ENCODE data around the gene ADRM1.

Gene ADRM1

GRCh38 chr20:62339647-62340062, 36.9 kb downstream of the ADRM1 start:
- no peak for DNase-seq (ENCODE audit: low read depth)

GRCh38 chr20:62342910-62343309, 40.1 kb downstream of the ADRM1 start:
- DNase-seq (ENCODE audit: low read depth): no peak

- no peak for DNase-seq (ENCODE audit: low read depth)
These were observed 41.3 kb downstream of the ADRM1 start for GRCh38 chr20:62344092-62344491.

GRCh38 chr20:62344782-62345181, 42.0 kb downstream of the ADRM1 start:
- DNase-seq (ENCODE audit: low read depth): no peak

- DNase-seq (ENCODE audit: low read depth): no peak
These were observed 43.0 kb downstream of the ADRM1 start for GRCh38 chr20:62345681-62346370.

- no peak for DNase-seq (ENCODE audit: low read depth)
These were observed 43.8 kb downstream of the ADRM1 start for GRCh38 chr20:62346398-62347150.

- DNase-seq (ENCODE audit: low read depth): no peak
These were observed 44.3 kb downstream of the ADRM1 start for GRCh38 chr20:62347151-62347404.

- DNase-seq (ENCODE audit: low read depth): no peak
These were observed 44.6 kb downstream of the ADRM1 start for GRCh38 chr20:62347445-62347844.

GRCh38 chr20:62348604-62349003, 45.8 kb downstream of the ADRM1 start:
- no peak for DNase-seq (ENCODE audit: low read depth)

- DNase-seq (ENCODE audit: low read depth): no peak
These were observed 46.8 kb downstream of the ADRM1 start for GRCh38 chr20:62349556-62350097.

GRCh38 chr20:62350098-62350628, 47.4 kb downstream of the ADRM1 start:
- DNase-seq (ENCODE audit: low read depth): no peak

GRCh38 chr20:62350629-62351422, 48.0 kb downstream of the ADRM1 start:
- DNase-seq (ENCODE audit: low read depth): no peak

GRCh38 chr20:62351469-62352401, 48.9 kb downstream of the ADRM1 start:
- no peak for DNase-seq (ENCODE audit: low read depth)

GRCh38 chr20:62352402-62353288, 49.8 kb downstream of the ADRM1 start:
- no peak for DNase-seq (ENCODE audit: low read depth)

GRCh38 chr20:62353289-62354030, 50.7 kb downstream of the ADRM1 start:
- no peak for DNase-seq (ENCODE audit: low read depth)

- DNase-seq (ENCODE audit: low read depth): no peak
These were observed 51.4 kb downstream of the ADRM1 start for GRCh38 chr20:62354031-62354808.

GRCh38 chr20:62354811-62355341, 52.1 kb downstream of the ADRM1 start:
- no peak for DNase-seq (ENCODE audit: low read depth)

- DNase-seq (ENCODE audit: low read depth): no peak
These were observed 52.7 kb downstream of the ADRM1 start for GRCh38 chr20:62355516-62355877.
